B cell (primary cell): ENCODE data around the gene EPM2A. TPM values are rescaled to one million over a fixed set of nuclear protein-coding genes. Genes with fewer than 3 reads are reported as not detected.

Source experiments
- ATAC-seq: fragments of 200-7000 bp; cut with Tn5 transposase; one replicate; pipeline ENCODE4 v1.10.0; 2021; ENCODE audit warnings: low read depth, mild to moderate bottlenecking, moderate number of reproducible peaks, moderate library complexity
- CTCF ChIA-PET: fragments of 350-600 bp; sonication (Branson Sonifier 250); formaldehyde crosslinking; loops from one replicate; lab custom pipeline; 2021; ENCODE audit warnings: antibody characterized with exemption, inconsistent platforms; lab: Charles Lee
- POLR2A ChIA-PET: fragments of 350-600 bp; sonication (Branson Sonifier 250); formaldehyde crosslinking; loops from one replicate; lab custom pipeline; 2021; ENCODE audit warnings: antibody characterized with exemption; lab: Charles Lee
- DNase-seq: peaks from one replicate; pipeline ENCODE4 v3.0.0; 2013
- H2AFZ ChIP-seq: 2 replicates; pipeline ENCODE4 v1.6.1; 2012; ENCODE audit warnings: mild to moderate bottlenecking, low read depth, low read length; ENCODE audit not compliant: insufficient read depth, poor library complexity, severe bottlenecking
- H3K27ac ChIP-seq, 2 donors: 1 replicate in 1 of 2; 2 replicates in 1 of 2; pipeline ENCODE4 v1.5.1; 2012 to 2013; ENCODE audit warnings: low read length in 2 of 2, mild to moderate bottlenecking in 2 of 2, moderate library complexity in 1 of 2
- H3K27me3 ChIP-seq, 4 experiments: fragments of 200-600 bp in 1 of 4; sonication (generic) in 1 of 4; replicated peaks in 1 of 4; 1 replicate in 2 of 4; 2 replicates in 2 of 4; pipeline versions ENCODE4 v1.6.1 to v1.7.0; 2013 to 2016; ENCODE audit warnings: low read length in 3 of 4, mild to moderate bottlenecking in 2 of 4, mixed read lengths in 1 of 4, moderate library complexity in 1 of 4; ENCODE audit not compliant: insufficient read depth in 4 of 4, control insufficient read depth in 3 of 4; ENCODE audit errors: control extremely low read depth in 1 of 4
- H3K36me3 ChIP-seq, 2 experiments: replicated peaks in 1 of 2; 1 replicate in 1 of 2; 2 replicates in 1 of 2; pipeline versions ENCODE4 v1.6.1 to v1.7.1; 2013; ENCODE audit warnings: low read length in 1 of 2; ENCODE audit not compliant: insufficient read depth in 2 of 2, control insufficient read depth in 1 of 2; ENCODE audit errors: control extremely low read depth in 1 of 2, extremely low read depth in 1 of 2
- H3K4me1 ChIP-seq, 2 donors: fragments of 200-600 bp in 1 of 2; sonication (generic) in 1 of 2; 1 replicate in 1 of 2; 2 replicates in 1 of 2; pipeline versions ENCODE4 v1.5.1 to v1.6.1; 2013 to 2017; ENCODE audit warnings: low read length in 2 of 2; ENCODE audit not compliant: control insufficient read depth in 2 of 2, insufficient read depth in 2 of 2
- H3K4me2 ChIP-seq: replicated peaks from 2 replicates; pipeline ENCODE3; 2012; ENCODE audit warnings: mild to moderate bottlenecking, low read depth, low read length; ENCODE audit not compliant: poor library complexity, severe bottlenecking
- H3K4me3 ChIP-seq, 5 experiments: fragments of 200-600 bp in 1 of 5; sonication (generic) in 1 of 5; 1 replicate in 3 of 5; 2 replicates in 2 of 5; pipeline versions ENCODE4 v1.5.1 to v1.7.0; 2011 to 2016; ENCODE audit warnings: low read length in 4 of 5, mild to moderate bottlenecking in 4 of 5, low read depth in 2 of 5, control low read depth in 1 of 5, moderate library complexity in 1 of 5; ENCODE audit not compliant: insufficient read depth in 1 of 5; ENCODE audit errors: control extremely low read depth in 1 of 5, extremely low read depth in 1 of 5
- H3K79me2 ChIP-seq: fragments of 200-600 bp; sonication (generic); one replicate; pipeline ENCODE4 v1.6.0; 2016; ENCODE audit warnings: low read length; ENCODE audit not compliant: control insufficient read depth, insufficient read depth
- H3K9ac ChIP-seq: fragments of 200-600 bp; sonication (generic); 2 replicates; pipeline ENCODE4 v1.6.1; 2017; ENCODE audit warnings: mild to moderate bottlenecking, low read length, moderate library complexity
- H3K9me3 ChIP-seq, 3 donors: one replicate each; pipeline versions ENCODE4 v1.6.1 to v1.7.1; 2013; ENCODE audit warnings: low read length in 2 of 3; ENCODE audit not compliant: control insufficient read depth in 2 of 3, insufficient read depth in 1 of 3; ENCODE audit errors: control extremely low read depth in 1 of 3
- H4K20me1 ChIP-seq: 2 replicates; pipeline ENCODE4 v1.6.0; 2012; ENCODE audit warnings: mild to moderate bottlenecking, low read length; ENCODE audit not compliant: insufficient read depth, control insufficient read depth, poor library complexity, severe bottlenecking
- H3K27ac Mint-ChIP-seq: one replicate; pipeline ENCODE4 v1.8.0; 2021; ENCODE audit warnings: mixed read lengths
- H3K27me3 Mint-ChIP-seq: one replicate; pipeline ENCODE4 v1.8.0; 2021; ENCODE audit warnings: mixed read lengths
- H3K4me1 Mint-ChIP-seq: one replicate; pipeline ENCODE4 v1.8.0; 2021; ENCODE audit warnings: mixed read lengths
- H3K4me3 Mint-ChIP-seq: one replicate; pipeline ENCODE4 v1.8.0; 2021; ENCODE audit warnings: mixed read lengths
- H3K9me3 Mint-ChIP-seq: one replicate; pipeline ENCODE4 v1.8.0; 2022; ENCODE audit warnings: mixed read lengths; ENCODE audit not compliant: insufficient read depth
- CTCF ChIP-seq: fragments of 200-600 bp; IDR thresholded peaks from one replicate; pipeline ENCODE4 v1.8.0; 2022; ENCODE audit warnings: antibody characterized with exemption, mild to moderate bottlenecking
- EZH2 ChIP-seq: IDR thresholded peaks from 2 replicates; pipeline ENCODE4 v1.6.1; 2012; ENCODE audit warnings: borderline replicate concordance, low read depth, mild to moderate bottlenecking, moderate library complexity, low read length; ENCODE audit not compliant: insufficient read depth, poor library complexity, severe bottlenecking
- WGBS: methylation state at CpG from one replicate; pipeline ENCODE4 v1.1.5; 2013; ENCODE audit warnings: missing lambda C conversion rate; ENCODE audit not compliant: insufficient coverage; 5-methylcytosine and 5-hydroxymethylcytosine counted together
- intact Hi-C: fragments of 100-400 bp; cut with micrococcal nuclease; formaldehyde crosslinking; loops from one replicate; pipeline ENCODE4 v1.10.0; 2022
- polyA plus RNA-seq: library from polyadenylated mRNA; depleted of rRNA; stranded (reverse); fragments of >200 nt; gene quantifications from 2 replicates; pipeline ENCODE4 v1.2.3, GENCODE V29; 2012
- total RNA-seq, 2 donors: library from RNA; stranded (reverse); fragments of 120-200 nt in 1 of 2; gene quantifications; 1 replicate in 1 of 2; 2 replicates in 1 of 2; pipeline versions ENCODE4 v1.2.3 to v1.2.4, GENCODE V29; 2013 to 2022

EPM2A gene
- total and polyA plus RNA-seq, 2 donors (not counting 1 experiment from before 2014, with no cell fraction given) = 6.2 to 17.0 TPM

GRCh38 chr6:145704143-145704781, 31.1 kb downstream of the EPM2A start:
- H3K36me3 ChIP-seq = peaks cover 0 to 1% of the 10 kb centered on the region in 2 experiments

More at GRCh38 chr6:145704143-145704781, 31.1 kb downstream of the EPM2A start:
- H3K4me1 ChIP-seq = peaks cover 2 to 4% of the 10 kb centered on the region in 2 donors
- TF ChIP-seq EZH2 = no peak
- peak; percentile 80 for TF ChIP-seq CTCF
- Mint-ChIP-seq H3K27ac (no peak overlapping the region), H3K4me1 (peaks cover 6% of the 10 kb centered on the region), H3K4me3 (no peak overlapping the region), H3K9me3 (peaks cover 5% of the 10 kb centered on the region), H3K27me3 (no peaks in the 10 kb centered on the region)
- ATAC-seq (no peak), DNase-seq (no peak)
- no peak overlapping the region for H2AFZ ChIP-seq
- no peak overlapping the region for H3K27ac ChIP-seq
- peaks cover 0 to 10% (median 0%) of the 10 kb centered on the region in 3 donors for H3K9me3 ChIP-seq
- H3K27me3 ChIP-seq = no peaks in the 10 kb centered on the region
- CTCF ChIA-PET = interaction anchor here (0.8 to 2.2 kb wide), 5 partner anchors 10 to 184 kb away, joined by 4 to 9 read pairs (median 5); no protein-coding TSS in a partner anchor
- WGBS = no CpG with 5 or more reads among the region's 3 CpGs
- H3K9ac ChIP-seq = no peak overlapping the region
- intact Hi-C loops = loop anchor here (10.0 kb wide), 1 partner anchor 1119 kb away; no protein-coding TSS in a partner anchor
- H3K4me2 ChIP-seq = no peak overlapping the region
- H3K79me2 ChIP-seq = no peaks in the 10 kb centered on the region
- H4K20me1 ChIP-seq = no peaks in the 10 kb centered on the region
- no peak overlapping the region for H3K4me3 ChIP-seq
- POLR2A ChIA-PET = no interaction called here
